GM21447 (cell line): ENCODE results near the gene ZNF865.

Experiments
- ATAC-seq: cut with Tn5 transposase; IDR thresholded peaks from one replicate; pipeline ENCODE4 v1.9.1; 2021; ENCODE audit not compliant: unreplicated experiment

Gene ZNF865

GRCh38 chr19:55603581-55604292 lies 1.7 kb upstream of the ZNF865 start:
- no peak for ATAC-seq

GRCh38 chr19:55605207-55605636 lies 225 bp upstream of the ZNF865 start:
- ATAC-seq = peak; percentile 64

- ATAC-seq = no peak
These were observed 982 bp downstream of the ZNF865 start for GRCh38 chr19:55606471-55606787.

- no peak for ATAC-seq
These were observed 1.4 kb downstream of the ZNF865 start for GRCh38 chr19:55606817-55607216.

GRCh38 chr19:55609326-55609725 lies 3.9 kb downstream of the ZNF865 start:
- ATAC-seq = no peak

GRCh38 chr19:55611300-55611982 lies 6.0 kb downstream of the ZNF865 start:
- no peak for ATAC-seq

GRCh38 chr19:55611983-55612645 lies 6.7 kb downstream of the ZNF865 start:
- no peak for ATAC-seq

- ATAC-seq = no peak
These were observed 7.9 kb downstream of the ZNF865 start for GRCh38 chr19:55613396-55613795.

- no peak for ATAC-seq
These were observed 8.7 kb downstream of the ZNF865 start for GRCh38 chr19:55613930-55614710.

GRCh38 chr19:55614711-55615542 lies 9.5 kb downstream of the ZNF865 start:
- no peak for ATAC-seq

- ATAC-seq = no peak
These were observed 10.3 kb downstream of the ZNF865 start for GRCh38 chr19:55615543-55616394.

- ATAC-seq = no peak
These were observed 11.0 kb downstream of the ZNF865 start for GRCh38 chr19:55616395-55616875.

- no peak for ATAC-seq
These were observed 12.0 kb downstream of the ZNF865 start for GRCh38 chr19:55617426-55617825.

GRCh38 chr19:55618426-55618825 lies 13.0 kb downstream of the ZNF865 start:
- ATAC-seq = no peak

GRCh38 chr19:55619286-55619685 lies 13.8 kb downstream of the ZNF865 start:
- ATAC-seq = no peak

- no peak for ATAC-seq
These were observed 15.2 kb downstream of the ZNF865 start for GRCh38 chr19:55620410-55621204.

- no peak for ATAC-seq
These were observed 15.8 kb downstream of the ZNF865 start for GRCh38 chr19:55621205-55621672.

- ATAC-seq = no peak
These were observed 16.3 kb downstream of the ZNF865 start for GRCh38 chr19:55621673-55622231.
